DOHH2 (cell line): ENCODE results near the gene FBXO15.

ENCODE experiments used
- H3F3A ChIP-seq: fragments of 200-600 bp; sonication (generic), shearing (Covaris generic); 2 replicates; pipeline ENCODE4 v1.6.0; 2016; ENCODE audit warnings: antibody characterized with exemption, mild to moderate bottlenecking; ENCODE audit not compliant: control insufficient read depth, insufficient read depth
- H3K27ac ChIP-seq: fragments of 200-600 bp; sonication (generic); 2 replicates; pipeline ENCODE4 v1.5.1; 2014; ENCODE audit warnings: low read depth, mild to moderate bottlenecking, low read length, moderate library complexity
- H3K27me3 ChIP-seq: fragments of 200-600 bp; sonication (generic); 2 replicates; pipeline ENCODE4 v1.6.1; 2014; ENCODE audit warnings: mild to moderate bottlenecking, low read length, mixed read lengths; ENCODE audit not compliant: control insufficient read depth
- H3K36me3 ChIP-seq: fragments of 200-600 bp; sonication (generic); 2 replicates; pipeline ENCODE4 v1.6.1; 2014; ENCODE audit warnings: mild to moderate bottlenecking, low read length, moderate library complexity, mixed read lengths; ENCODE audit not compliant: control insufficient read depth
- H3K4me1 ChIP-seq: fragments of 200-600 bp; sonication (generic); 2 replicates; pipeline ENCODE4 v1.6.1; 2014; ENCODE audit warnings: mild to moderate bottlenecking, low read length, mixed read lengths; ENCODE audit not compliant: control insufficient read depth
- H3K4me2 ChIP-seq: fragments of 200-600 bp; sonication (generic); 2 replicates; pipeline ENCODE4 v1.6.0; 2014; ENCODE audit warnings: mild to moderate bottlenecking, low read length, moderate library complexity
- H3K4me3 ChIP-seq: fragments of 200-600 bp; sonication (generic); 2 replicates; pipeline ENCODE4 v1.5.1; 2014; ENCODE audit warnings: mild to moderate bottlenecking, low read length, mixed read lengths
- H3K79me2 ChIP-seq: fragments of 200-600 bp; sonication (generic); 2 replicates; pipeline ENCODE4 v1.6.1; 2014; ENCODE audit warnings: mild to moderate bottlenecking, low read length, mixed read lengths; ENCODE audit not compliant: control insufficient read depth
- H3K9me2 ChIP-seq: fragments of 200-600 bp; sonication (generic); replicated peaks from 2 replicates; pipeline ENCODE4 v1.6.1; 2014; ENCODE audit warnings: mild to moderate bottlenecking, low read length, mixed read lengths; ENCODE audit not compliant: control insufficient read depth
- H3K9me3 ChIP-seq: fragments of 200-600 bp; sonication (generic); 2 replicates; pipeline ENCODE4 v1.6.1; 2014; ENCODE audit warnings: antibody characterized with exemption, low read length, mixed read lengths; ENCODE audit not compliant: control insufficient read depth, insufficient read depth
- H4K20me1 ChIP-seq: fragments of 200-600 bp; sonication (generic); 2 replicates; pipeline ENCODE4 v1.6.0; 2014; ENCODE audit warnings: low read depth, mild to moderate bottlenecking, antibody characterized with exemption, low read length, moderate library complexity; ENCODE audit not compliant: control insufficient read depth, insufficient read depth
- CTCF ChIP-seq: fragments of 200-600 bp; sonication (generic); IDR thresholded peaks from one replicate; pipeline ENCODE4 v1.5.1; 2014; ENCODE audit warnings: antibody characterized with exemption, mild to moderate bottlenecking, low read depth, low read length; ENCODE audit not compliant: poor library complexity, severe bottlenecking
- EZH2phosphoT487 ChIP-seq: fragments of 200-600 bp; sonication (generic); IDR thresholded peaks from 2 replicates; pipeline ENCODE4 v1.6.1; 2017; ENCODE audit warnings: borderline replicate concordance, mild to moderate bottlenecking, antibody characterized with exemption, low read length, moderate library complexity, mixed read lengths

Gene FBXO15

GRCh38 chr18:74139411-74139810, 8.2 kb downstream of the FBXO15 start:
- Histone ChIP-seq H3K4me2 (no peak overlapping the region), H3K27ac (no peak overlapping the region), H4K20me1 (no peaks in the 10 kb centered on the region), H3K9me2 (no peaks in the 10 kb centered on the region), H3K4me3 (no peak overlapping the region), H3F3A (no peaks in the 10 kb centered on the region), H3K27me3 (peaks cover 19% of the 10 kb centered on the region), H3K36me3 (no peaks in the 10 kb centered on the region), H3K9me3 (no peaks in the 10 kb centered on the region), H3K4me1 (no peaks in the 10 kb centered on the region), H3K79me2 (no peaks in the 10 kb centered on the region)
- no peak for TF ChIP-seq EZH2phosphoT487
- no peak for TF ChIP-seq CTCF

DNA sequence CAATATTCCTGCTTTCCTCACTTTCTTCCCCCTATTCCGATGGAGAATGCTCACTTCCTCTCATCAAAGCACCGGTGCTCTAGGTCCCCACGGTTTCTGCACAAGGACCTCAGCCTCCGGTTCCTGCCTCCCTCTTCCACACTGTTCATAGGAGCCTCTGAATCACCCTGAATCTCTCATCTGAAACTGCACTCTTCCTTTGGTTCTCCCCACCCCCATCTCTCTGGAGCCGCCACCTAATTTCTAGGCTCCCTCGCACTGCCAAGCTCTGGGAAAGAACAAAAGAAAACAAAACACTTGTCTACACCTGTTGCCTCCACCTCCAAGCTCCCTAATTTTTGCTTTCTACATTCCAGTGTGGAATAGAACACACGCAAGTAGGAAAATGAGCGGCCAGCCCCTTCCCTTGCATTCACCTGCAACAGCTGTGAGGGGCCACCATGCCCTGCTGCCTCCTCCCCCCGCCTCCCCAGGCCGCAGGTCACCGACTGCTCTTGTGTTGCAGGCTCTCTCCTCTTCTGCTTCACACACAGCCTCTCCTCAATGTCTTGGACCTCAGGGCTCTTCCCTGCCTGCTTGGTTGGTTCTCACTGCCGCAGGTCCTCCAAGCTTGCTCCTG, 9.6 kb downstream of the FBXO15 start:
- Histone ChIP-seq H3K4me1 (no peaks in the 10 kb centered on the region), H3K79me2 (no peaks in the 10 kb centered on the region), H3K4me3 (no peak overlapping the region), H3K4me2 (no peak overlapping the region), H3K27me3 (peaks cover 16% of the 10 kb centered on the region; the same call in 1 of the 2 replicates), H3K9me3 (no peaks in the 10 kb centered on the region), H3K9me2 (no peaks in the 10 kb centered on the region), H3K36me3 (no peaks in the 10 kb centered on the region), H3F3A (no peaks in the 10 kb centered on the region), H3K27ac (no peak overlapping the region), H4K20me1 (no peaks in the 10 kb centered on the region)
- no peak for TF ChIP-seq EZH2phosphoT487
- no peak for TF ChIP-seq CTCF

GRCh38 chr18:74132201-74132600, 15.4 kb downstream of the FBXO15 start:
- no peaks in the 10 kb centered on the region for H3K9me3 ChIP-seq
- H3K4me1 ChIP-seq: no peaks in the 10 kb centered on the region
- H3K79me2 ChIP-seq: no peaks in the 10 kb centered on the region
- H3K27me3 ChIP-seq: 0 out of 2 replicates have a peak, but pooled peaks cover 2% of the 10 kb centered on the region
- H3K9me2 ChIP-seq: no peaks in the 10 kb centered on the region
- no peak overlapping the region for H3K4me2 ChIP-seq
- no peak overlapping the region for H3K4me3 ChIP-seq
- no peaks in the 10 kb centered on the region for H4K20me1 ChIP-seq
- no peak overlapping the region for H3K27ac ChIP-seq
- no peaks in the 10 kb centered on the region for H3F3A ChIP-seq
- TF ChIP-seq CTCF (no peak), EZH2phosphoT487 (no peak)
- H3K36me3 ChIP-seq: no peaks in the 10 kb centered on the region
